Right ventricle myocardium inferior (tissue), 1 donor: ENCODE data around the gene S100A10. TPM values are rescaled to one million over a fixed set of nuclear protein-coding genes. Genes with fewer than 3 reads are reported as not detected.

Experiments used
- ATAC-seq: fragments of 200-7000 bp; cut with Tn5 transposase; one replicate; pipeline ENCODE4 v1.9.1; 2020; ENCODE audit warnings: mild to moderate bottlenecking, moderate library complexity
- DNase-seq: peaks from one replicate; pipeline ENCODE4 v3.0.0; 2021; ENCODE audit errors: missing footprints
- intact Hi-C: fragments of 100-400 bp; cut with DNase I; formaldehyde crosslinking; loops from one replicate; pipeline ENCODE4 v1.11.0; 2022
- total RNA-seq: library from RNA; stranded (reverse); fragmentation: NEBNext Ultra II Directional; extraction: Animal tissue kit (Norgen Biotek cat#: 25700); gene quantifications from one replicate; pipeline ENCODE4 v1.2.1, GENCODE V29; 2021
- donor health status: DM: no; HTN: yes; CAD: no; lungs with severe emphysema.

Gene S100A10
- total RNA-seq, 1 donor from 2014 or later, result 290 TPM

DNA sequence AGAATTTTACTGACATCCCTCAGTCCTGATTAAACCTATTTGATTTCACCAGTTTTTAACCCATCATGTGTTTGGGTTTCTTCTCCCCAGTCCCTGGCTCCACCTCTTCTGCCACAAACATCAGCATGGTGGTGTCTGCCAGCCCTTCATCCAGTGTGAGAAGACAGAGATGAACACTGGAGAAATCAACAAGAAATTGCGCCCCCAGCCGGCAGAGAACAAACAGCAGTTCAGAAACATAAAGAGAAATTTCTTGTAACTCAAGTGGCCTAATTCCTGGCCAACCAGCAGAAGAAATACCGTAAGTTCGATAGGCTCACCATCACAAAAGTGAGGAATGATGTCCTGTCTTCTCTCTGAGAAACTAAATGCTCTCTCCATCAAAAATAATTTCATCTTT, 24.9 kb upstream of the S100A10 start:
- intact Hi-C loops, result no loop called here
- ATAC-seq (no peak), DNase-seq (no peak)

DNA sequence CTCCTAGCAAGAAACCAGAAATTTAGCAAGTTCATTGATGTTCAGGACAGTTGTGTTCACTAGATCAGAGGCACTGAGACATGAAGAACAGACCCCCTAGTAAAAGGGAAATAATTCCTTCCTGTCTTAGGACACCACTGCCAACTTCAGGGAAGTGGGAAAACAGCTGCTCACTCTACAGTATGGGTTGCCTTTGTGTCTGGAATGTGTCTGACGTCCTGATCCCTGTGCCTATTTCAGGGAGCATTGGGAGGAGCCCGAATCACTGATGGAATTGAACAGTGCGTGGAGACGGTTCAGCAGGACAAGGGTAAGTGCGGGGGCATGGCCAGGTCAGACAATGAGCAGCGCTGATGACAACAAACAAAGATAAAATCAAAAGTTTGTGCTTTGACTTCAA, 22.1 kb upstream of the S100A10 start:
- ATAC-seq (no peak), DNase-seq (no peak)
- intact Hi-C loops, result no loop called here

DNA sequence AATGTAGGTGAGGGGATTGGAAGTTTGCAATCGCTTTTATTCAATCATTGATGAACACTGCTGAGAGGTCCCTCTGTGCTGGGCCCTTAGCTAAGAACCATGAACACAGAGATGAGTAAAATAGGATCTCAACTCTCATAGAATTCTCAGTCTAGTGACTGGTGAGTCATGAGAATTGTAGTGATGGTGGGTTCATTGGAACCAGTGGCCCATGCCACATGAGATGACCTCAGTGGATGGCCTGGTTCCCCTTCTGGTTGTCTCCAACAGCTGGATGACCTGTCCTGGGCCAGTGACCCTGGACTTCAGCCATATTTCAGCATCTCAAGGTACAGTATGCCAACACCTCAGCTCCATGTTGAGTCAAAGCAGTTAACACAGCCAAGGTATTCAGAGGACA, 21.3 kb upstream of the S100A10 start:
- DNase-seq (no peak), ATAC-seq (no peak)
- intact Hi-C loops, result no loop called here

DNA sequence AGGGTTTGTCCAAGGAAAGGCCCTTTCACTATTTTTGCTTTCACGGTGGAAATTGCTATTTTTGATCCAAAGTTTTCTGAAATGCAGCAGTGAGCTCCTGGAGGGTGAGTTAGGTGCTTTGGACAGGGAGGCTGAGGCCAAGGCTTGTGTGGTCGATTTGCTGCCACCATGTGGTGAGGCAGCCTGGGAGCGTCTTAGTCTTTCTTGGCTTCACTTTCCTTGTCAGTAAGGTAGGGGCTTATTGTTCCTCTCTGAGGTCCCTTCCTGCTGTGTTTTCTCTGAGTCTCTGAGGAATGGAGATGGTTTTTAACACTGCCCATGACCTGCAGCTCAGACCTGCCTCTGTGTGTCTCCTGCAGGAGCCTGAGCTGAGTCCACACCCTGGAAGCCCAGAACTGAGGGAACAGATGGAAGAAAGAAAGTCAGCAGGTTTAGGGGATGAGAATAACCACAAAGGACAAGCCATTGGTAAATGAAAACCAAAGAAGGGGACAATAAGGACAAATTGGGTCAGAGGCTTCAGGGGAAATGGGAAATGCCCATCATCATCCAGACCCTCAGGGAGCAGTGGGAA, 20.1 kb upstream of the S100A10 start:
- ATAC-seq (no peak), DNase-seq (no peak)
- intact Hi-C loops, result no loop called here

DNA sequence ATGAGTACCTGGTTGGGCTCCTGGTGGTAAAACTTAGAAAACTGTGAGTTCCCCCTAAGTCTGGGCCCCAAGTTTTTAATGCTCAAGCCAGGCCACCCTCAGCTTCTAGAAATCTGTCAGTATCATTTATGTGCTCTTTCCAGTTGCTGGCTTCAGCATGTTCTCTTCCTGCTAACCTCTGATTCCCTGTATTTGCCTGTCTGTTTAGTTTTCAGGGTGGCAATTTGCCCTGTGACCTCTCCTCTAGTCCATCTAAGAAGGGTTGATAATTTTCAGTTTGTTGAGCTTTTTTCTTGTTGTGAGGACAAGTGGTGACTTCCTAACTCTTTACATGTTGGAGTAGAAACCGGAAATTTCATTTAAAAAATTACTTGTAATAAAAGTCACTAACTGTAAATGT, 16.0 kb upstream of the S100A10 start:
- DNase-seq, result no peak
- intact Hi-C loops, result no loop called here

DNA sequence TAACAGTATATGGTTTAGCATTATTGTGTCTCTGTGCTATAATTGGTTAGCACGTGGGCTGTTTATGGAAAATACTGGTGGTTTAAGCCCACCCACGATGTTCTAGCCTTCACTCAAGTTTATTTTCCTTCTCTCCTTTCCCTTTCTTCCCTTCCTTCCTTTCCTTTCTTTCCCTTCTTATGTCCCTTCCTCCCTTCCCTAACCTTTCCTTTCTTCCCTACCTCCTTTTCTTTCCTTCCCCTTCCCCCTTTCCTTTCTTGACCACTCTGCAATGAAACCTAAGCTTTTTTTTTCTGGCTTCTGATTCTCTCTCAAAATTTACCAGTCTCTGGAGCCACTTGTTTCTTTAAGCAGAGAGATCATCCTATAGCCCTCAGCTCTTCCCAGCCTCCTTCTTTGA, 13.4 kb upstream of the S100A10 start:
- intact Hi-C loops, result no loop called here
- ATAC-seq (no peak), DNase-seq (no peak)

More for the DNA sequence above, 16.0 kb upstream of the S100A10 start:
- ATAC-seq, result no peak

DNA sequence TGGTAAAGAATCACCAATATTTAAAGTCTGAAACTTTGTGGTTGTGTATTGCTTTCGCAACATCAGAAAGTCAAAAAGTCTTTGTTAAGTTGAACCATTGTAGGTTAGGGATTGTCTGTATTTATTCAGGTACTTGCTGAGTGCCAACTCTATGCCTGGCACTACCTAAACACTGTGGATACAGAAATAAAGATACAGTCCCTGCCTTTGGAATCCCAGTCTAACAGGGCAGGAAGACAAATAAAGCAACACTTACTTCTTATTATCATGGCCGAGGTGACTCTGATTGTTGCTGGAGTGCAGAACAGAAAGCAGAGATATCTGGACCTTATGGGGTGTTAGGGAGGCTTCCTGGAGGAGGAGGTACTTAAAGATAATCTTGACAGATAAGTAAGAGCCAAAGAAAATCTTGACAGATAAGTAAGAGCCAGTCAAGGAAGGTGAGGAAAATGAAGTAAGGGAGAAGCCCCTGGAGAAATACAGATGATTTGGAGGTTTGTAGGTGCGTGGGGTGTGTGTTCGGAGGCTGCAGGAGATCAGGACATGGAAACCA, 11.8 kb upstream of the S100A10 start:
- ATAC-seq, result peak; percentile 48
- intact Hi-C loops, result no loop called here
- no peak for DNase-seq

DNA sequence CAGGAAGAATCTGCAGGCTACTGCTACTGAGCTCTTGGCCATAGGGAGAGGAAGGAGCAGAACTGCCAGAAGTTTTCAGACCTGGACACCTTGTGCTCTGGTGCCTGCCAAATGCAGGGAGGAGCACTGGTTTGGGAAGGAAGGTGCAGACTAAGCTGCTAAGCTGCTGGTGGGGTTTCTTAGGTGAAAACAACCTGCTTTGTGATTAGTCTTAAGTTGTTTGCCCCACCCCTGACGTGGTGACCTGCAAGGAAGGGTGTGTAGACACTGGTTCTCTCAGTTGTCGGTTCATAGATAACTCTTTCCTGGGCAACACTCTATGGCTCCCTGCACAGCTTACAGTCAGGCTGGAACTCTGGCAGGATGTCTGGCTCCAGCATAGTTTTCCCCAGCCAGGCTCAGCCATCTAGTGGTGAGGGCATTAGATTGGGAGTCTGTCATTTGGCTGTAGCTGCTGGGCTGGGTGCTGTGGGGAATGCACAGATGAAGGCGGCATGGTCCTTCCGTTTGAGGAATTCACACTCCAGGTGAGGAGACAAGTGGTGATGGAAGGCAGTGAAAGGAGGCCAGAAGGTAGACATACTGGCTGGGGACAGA, 10.3 kb upstream of the S100A10 start:
- no peak for DNase-seq
- intact Hi-C loops, result no loop called here
- peak; percentile 52 for ATAC-seq

DNA sequence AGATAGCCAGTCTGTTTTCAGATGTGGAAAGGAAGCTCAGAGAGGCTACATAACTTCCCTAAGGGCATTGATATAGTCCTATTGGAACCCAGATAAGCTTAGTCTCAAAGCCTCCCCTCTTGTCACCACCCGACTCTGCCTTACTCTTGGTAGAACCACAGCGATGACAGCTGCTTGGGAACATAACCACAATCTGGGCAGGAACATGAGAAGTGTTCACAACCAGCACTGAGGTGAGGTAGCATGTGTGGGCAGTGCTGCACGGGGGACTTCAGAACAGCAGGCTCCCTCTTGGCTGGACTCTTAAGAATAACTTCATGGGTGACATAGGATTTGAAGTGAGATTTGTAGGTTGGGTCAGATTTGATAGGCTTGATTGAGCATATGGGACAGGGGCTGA, 9.3 kb upstream of the S100A10 start:
- DNase-seq (no peak), ATAC-seq (peak; percentile 78)
- intact Hi-C loops, result no loop called here

DNA sequence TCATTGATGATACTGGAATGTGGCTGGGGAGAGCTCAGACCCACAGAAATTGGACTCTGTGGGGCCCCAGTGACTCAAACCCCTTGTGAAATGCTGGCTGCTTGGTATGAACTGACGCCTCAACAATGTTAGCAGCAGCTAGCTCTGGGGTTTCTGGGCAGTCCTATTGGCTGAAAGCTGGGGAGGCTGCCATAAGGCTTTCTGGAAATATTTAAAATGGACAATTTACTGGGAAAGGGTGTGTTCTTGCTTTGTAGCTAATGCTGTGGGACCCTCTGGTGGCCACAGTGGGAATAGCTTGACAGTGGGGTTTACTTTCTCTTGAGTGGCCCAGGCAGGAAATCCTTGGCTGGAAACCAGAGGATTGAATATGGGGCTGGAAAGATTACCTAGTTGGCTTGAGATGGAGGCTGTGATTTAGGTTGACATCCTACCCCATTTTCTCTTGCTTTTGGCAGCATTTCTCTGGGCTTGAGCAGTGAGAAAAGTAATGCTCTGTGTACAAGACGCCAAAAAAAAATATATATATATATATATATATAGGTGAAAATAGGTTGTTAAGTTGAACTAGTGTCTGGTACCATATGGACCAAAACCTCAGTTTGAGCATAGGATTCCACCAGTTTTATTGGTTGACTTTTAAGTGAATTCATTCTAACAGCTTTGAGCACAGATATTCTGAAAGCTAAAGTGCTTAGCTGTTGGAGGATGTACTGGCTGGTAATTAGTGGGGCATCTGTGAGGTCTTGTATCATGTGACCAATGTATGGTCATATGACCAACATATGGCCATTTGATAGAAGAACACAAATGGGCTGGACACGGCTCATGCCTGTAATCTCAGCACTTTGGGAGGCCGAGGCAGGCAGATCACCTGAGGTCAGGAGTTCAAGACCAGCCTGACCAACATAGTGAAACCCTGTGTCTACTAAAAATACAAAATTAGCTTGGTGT, 8.2 kb upstream of the S100A10 start:
- intact Hi-C loops, result loop anchor here (1.0 to 2.0 kb wide), 2 partner anchors 33 to 69 kb away; no protein-coding TSS in a partner anchor
- ATAC-seq (peak; percentile 49), DNase-seq (peak; percentile 87)

DNA sequence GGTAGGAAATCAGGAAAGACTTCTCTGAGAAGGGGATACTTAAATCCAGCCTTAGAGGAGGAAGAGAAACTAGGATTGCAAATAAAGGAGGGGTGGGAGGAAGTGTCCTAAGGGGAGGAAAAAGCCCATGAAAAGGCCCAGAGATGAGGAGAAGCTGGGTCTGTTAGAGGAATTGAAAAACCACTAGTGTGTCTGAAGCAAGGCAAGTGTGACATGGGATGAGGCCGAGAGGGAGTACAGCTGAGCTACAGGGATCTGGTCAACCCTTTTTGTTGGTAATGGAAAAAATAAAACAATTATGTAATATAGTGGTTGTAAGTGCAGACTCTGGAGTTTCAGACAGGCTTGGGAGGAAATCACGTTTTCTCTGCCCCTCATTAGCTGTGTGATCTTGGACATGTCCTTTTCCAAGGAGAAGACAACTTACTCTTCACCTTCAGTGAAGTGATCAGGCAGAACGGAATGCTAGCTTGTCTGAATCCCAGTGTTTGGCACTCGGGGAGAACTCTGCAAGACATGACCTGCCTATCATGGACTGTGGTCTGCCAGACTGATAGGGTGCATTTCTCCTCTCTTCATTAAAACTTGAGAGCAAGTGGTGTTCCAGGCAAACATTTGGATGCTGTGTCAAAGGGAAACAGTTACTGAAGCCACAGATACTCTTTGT, 7.4 kb upstream of the S100A10 start:
- ATAC-seq (peak; percentile 35), DNase-seq (no peak)
- intact Hi-C loops, result loop anchor here (1.0 to 2.0 kb wide), 2 partner anchors 32 to 68 kb away; no protein-coding TSS in a partner anchor

DNA sequence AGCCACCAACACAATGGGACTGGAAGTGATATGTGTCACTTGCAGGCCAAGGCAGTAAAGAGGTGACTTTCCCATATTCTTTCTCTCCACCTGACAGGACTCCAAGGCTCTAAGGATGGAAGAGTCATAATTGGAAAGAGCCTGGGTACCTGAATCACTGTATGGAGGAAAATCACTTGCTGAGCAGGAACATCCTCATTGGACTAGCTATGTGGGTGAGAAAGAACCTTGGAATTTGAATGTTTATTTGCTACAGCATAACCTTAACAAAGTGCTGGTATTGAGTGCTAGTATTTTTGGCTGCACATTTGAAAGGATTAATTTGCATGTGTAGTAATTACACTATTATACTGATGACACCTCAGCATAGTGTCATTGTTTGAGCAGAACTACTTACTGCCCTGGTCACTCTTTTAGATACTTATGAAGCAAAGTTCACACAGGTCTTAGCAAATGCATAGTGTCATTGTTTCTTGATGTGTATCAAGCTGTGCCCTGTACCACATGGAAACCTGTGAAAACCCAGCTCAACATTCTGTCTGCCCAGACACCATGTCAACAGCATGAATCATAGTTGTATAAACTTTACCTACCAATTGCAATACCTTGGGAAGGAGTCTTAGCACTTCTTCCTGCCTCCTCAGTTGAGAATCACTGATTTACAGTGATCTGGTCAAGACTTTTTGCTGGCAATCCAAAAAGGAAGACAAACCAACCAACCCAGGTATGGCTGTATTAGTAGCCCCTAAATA, 5.1 kb upstream of the S100A10 start:
- DNase-seq (no peak), ATAC-seq (no peak)
- intact Hi-C loops, result no loop called here

DNA sequence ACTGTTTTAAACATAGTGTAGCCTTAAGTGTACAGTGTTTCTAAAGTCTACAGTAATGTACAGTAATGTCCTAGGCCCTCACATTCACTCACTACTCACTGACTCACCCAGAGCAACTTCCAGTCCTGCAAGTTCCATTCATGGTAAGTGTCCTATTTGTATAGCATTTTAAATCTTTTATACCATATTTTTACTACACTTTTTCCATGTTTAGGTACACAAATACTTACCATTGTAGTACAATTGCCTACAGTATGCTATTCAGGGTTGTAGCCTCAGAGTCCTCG, 3.6 kb upstream of the S100A10 start:
- intact Hi-C loops, result no loop called here
- ATAC-seq (no peak), DNase-seq (no peak)

DNA sequence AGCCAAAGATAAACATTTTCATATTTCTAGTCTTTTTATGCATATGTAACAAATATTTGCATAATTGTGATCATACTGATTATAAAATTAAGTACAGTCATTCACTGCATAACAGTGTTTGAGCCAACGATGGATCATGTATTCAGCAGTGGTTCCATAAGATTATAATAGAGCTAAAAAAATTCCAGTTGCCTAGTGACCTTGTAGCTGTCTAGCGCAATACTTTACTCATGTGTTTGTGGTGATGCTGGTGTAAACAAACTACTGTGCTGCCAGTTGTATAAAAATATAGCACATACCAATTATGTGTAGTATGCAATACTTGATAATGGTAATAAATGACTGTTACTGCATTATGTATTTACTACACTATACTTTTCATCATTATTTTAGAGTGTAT, 2.1 kb upstream of the S100A10 start:
- intact Hi-C loops, result loop anchor here (1.0 kb wide), 1 partner anchor 61 kb away; no protein-coding TSS in a partner anchor
- no peak for ATAC-seq

DNA sequence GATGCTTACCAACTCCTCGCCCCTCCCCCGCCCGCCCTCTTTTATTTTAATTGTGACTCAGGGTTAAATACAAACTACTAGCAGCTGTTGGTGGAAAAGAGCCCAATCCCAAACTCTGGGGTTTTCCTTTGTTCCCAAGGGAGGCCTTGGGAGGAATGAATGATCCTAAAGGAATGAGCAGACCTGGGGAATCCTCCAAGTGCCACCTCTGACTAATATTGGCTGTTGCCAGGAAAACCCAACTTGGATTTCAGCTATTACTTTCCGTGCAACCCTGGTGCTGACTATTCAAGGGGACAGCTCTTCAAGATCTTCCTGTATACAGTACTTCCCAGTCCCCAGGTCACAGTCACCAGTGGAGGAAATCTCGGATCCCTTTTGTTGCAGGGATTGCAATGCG, 1.3 kb upstream of the S100A10 start:
- no peak for ATAC-seq
- intact Hi-C loops, result no loop called here
- DNase-seq, result no peak

More for the DNA sequence above, 2.1 kb upstream of the S100A10 start:
- no peak for DNase-seq

DNA sequence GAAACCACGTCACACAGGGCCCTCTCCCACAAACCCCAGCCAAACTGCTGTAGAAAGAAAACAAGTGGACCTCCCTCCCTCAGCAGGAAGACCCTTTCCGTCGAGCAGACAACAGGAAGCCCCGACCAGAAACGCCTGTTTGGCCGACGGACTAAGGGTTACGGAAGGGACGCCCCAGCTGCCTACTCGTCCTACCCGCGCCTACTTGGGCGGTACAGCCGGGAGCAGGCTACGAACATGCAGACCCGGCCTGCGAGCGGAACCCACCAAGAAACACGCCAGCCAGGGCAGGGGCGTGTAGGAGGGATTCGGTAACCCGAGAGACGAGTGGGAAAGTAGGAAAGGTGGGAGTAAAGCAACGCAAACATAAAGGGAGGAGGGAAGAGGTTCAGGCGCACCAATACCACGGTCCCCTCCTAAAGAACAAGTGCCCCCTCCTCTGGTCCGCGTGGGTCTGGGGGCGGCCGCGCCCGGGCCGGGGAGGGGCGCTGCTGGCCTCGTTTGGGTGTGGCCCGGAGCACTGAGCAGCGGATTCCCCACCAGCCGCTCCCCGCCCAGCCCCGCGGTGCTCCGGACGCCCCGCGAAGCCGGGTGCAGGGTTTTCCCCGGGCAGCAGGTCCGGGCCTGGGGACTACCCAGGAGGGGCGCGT, 450 bp downstream of the S100A10 start:
- peak; percentile 73 for DNase-seq
- intact Hi-C loops, result no loop called here
- ATAC-seq, result peak; percentile 13

DNA sequence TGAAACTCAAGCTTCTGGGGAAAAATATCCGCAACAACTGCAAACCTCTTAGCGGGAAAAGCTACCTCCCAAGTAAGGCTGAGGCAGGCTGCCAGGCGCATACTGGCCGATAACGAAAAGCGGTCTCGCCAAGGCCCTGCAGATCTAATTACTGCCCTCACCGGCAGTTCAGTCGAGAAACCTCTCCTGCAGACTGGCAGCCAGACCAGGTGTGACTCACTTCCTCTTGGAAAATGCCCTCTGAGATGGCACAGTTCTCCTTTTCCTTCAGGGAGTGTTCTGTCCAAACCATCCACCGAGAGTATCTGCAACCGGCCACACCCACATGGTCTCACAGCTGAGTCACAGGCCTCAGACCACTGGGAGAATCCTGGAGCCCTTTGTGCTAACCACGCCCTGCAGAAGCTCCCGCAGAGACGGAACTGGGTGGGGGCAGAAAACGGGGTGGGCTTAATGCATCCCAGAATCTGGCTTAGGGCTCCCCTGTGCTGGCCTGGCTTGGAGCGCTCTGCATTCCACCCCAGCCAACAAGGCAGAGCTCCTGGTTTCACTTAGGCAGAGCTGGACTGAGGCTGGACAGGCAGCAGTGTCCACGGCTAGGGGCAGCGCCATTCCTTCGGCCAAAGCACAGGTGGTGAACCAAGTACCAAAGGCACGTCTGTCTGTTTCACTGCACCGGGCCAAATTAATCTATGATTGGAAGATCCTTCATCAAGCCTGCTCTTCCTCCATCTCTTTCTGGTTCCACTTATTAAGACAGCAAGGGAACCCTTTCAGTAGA, 1.2 kb downstream of the S100A10 start:
- intact Hi-C loops, result no loop called here
- ATAC-seq (peak; percentile 72), DNase-seq (peak; percentile 91)
